Subcutaneous adipose tissue (tissue), 4 donors: ENCODE results near the gene SYNGR1. TPM values are rescaled to one million over a fixed set of nuclear protein-coding genes. Genes with fewer than 3 reads are reported as not detected.

Experiments
- total RNA-seq, 4 donors: library from RNA; depleted of rRNA; stranded (reverse); fragments of >200 nt; gene quantifications; one replicate each; pipeline ENCODE4 v1.1.0, GENCODE V29; 2016
- TF ChIP-seq, protein P1 (sequence below): fragments of 450-650 bp; IDR thresholded peaks from one replicate; pipeline ENCODE4 v1.5.1; 2016; ENCODE audit warnings: low read depth, mild to moderate bottlenecking, control low read depth, antibody characterized with exemption, moderate library complexity

Gene SYNGR1
- total RNA-seq, 4 donors from 2014 or later = 2.6 to 15.3 (median 3.7) TPM

GRCh38 chr22:39312410-39312809, 37.4 kb upstream of the SYNGR1 start:
- TF ChIP-seq, protein P1, sequence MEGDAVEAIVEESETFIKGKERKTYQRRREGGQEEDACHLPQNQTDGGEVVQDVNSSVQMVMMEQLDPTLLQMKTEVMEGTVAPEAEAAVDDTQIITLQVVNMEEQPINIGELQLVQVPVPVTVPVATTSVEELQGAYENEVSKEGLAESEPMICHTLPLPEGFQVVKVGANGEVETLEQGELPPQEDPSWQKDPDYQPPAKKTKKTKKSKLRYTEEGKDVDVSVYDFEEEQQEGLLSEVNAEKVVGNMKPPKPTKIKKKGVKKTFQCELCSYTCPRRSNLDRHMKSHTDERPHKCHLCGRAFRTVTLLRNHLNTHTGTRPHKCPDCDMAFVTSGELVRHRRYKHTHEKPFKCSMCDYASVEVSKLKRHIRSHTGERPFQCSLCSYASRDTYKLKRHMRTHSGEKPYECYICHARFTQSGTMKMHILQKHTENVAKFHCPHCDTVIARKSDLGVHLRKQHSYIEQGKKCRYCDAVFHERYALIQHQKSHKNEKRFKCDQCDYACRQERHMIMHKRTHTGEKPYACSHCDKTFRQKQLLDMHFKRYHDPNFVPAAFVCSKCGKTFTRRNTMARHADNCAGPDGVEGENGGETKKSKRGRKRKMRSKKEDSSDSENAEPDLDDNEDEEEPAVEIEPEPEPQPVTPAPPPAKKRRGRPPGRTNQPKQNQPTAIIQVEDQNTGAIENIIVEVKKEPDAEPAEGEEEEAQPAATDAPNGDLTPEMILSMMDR = no peak

DNA sequence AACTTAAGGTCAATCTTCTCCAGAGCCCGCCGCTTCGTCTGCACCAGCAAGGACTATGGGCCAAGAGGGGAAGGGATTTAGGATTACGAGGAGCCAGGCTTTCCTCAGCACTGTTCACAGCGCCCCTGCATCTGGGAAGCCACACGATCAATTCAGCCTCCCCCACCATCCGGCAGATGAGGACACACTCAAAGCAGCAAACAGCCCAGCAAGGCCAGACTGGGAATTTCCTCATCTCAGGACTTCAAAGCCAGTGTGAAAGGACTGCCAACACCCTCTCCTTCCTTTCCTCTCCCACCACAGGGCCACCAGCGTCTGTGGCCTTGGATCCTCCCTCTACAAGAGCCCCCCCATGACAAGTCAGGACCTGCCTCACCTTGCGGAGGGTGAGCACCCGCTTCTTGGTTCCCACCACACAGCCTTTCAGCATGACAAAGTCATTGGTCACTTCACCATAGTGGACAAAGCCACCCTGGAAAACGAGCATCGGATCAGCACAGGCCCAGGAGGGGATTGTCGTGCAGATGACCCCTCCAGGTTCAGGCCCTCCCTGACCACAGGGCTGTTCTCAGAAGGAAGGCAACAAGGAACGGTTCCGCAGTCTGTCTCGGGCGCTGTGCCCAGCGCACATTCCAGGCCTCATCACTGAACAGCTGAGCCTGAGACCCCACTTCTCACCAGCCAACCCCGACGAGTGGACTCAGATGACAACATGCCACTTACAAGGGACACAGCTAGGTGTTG, 36.4 kb upstream of the SYNGR1 start:
- TF ChIP-seq, protein P1 = no peak

GRCh38 chr22:39314251-39314971, 35.4 kb upstream of the SYNGR1 start:
- TF ChIP-seq, protein P1 = no peak

DNA sequence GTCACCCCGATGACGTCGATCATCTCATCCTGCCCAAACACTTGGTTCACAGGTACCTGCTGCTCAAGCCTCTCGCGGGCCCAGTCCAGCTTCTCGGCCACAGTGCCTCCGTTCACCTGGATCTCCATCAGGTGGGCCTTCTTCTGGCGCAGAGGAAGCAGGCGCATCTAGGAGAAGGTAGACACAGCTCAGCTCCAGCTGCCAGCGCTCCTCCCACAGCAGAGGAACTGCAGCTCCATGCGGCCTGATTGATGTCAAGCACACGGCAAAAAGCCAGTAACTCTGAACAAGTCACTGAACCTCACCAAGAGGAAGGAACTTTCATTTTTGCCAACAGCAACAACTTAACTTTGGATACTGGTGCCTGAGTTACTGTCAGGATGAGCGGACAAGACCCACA, 34.4 kb upstream of the SYNGR1 start:
- TF ChIP-seq, protein P1 = no peak

GRCh38 chr22:39316440-39317083, 33.2 kb upstream of the SYNGR1 start:
- TF ChIP-seq, protein P1 = no peak

- TF ChIP-seq, protein P1 = no peak
Observed at GRCh38 chr22:39317084-39317774, 32.6 kb upstream of the SYNGR1 start.
